HFFc6 (cell line): Measurements from ENCODE around the gene KRT38. TPM values are rescaled to one million over a fixed set of nuclear protein-coding genes. Genes with fewer than 3 reads are reported as not detected.

Experiments
- DNase-seq: peaks from one replicate; pipeline ENCODE4 v3.0.0-alpha.2; 2018
- H3K27ac Mint-ChIP-seq: 2 replicates; pipeline ENCODE4 v1.8.0; 2020; ENCODE audit warnings: mild to moderate bottlenecking, mixed read lengths
- H3K27me3 Mint-ChIP-seq: 2 replicates; pipeline ENCODE4 v1.8.0; 2021; ENCODE audit warnings: mild to moderate bottlenecking, moderate library complexity, mixed read lengths; ENCODE audit not compliant: insufficient read depth
- H3K36me3 Mint-ChIP-seq: 2 replicates; pipeline ENCODE4 v1.8.0; 2021; ENCODE audit warnings: low read depth, mixed read lengths
- H3K4me1 Mint-ChIP-seq: 2 replicates; pipeline ENCODE4 v1.8.0; 2020; ENCODE audit warnings: low read depth, mixed read lengths
- H3K4me3 Mint-ChIP-seq: 2 replicates; pipeline ENCODE4 v1.8.0; 2020; ENCODE audit warnings: mild to moderate bottlenecking, moderate library complexity, mixed read lengths
- H3K9me3 Mint-ChIP-seq: 2 replicates; pipeline ENCODE4 v1.8.0; 2020; ENCODE audit warnings: mild to moderate bottlenecking, mixed read lengths
- CTCF ChIP-seq: fragments of 200-600 bp; sonication (generic); IDR thresholded peaks from 2 replicates; pipeline ENCODE4 v1.5.0; 2021; ENCODE audit warnings: antibody characterized with exemption, mild to moderate bottlenecking
- total RNA-seq, 6 experiments: library from RNA; stranded (reverse); fragmentation: NEBNext Ultra II Directional; extraction: Animal tissue kit (Norgen Biotek cat#: 25700); gene quantifications; 2 replicates in 1 of 6; 3 replicates in 5 of 6; pipeline ENCODE4 v1.2.3, GENCODE V29; 2021

The KRT38 gene
- total RNA-seq, 6 experiments from 2014 or later = 0.25 to 0.62 (median 0.43) TPM

- no peak for TF ChIP-seq CTCF
- no peak for DNase-seq
- no peak overlapping the region for H3K27ac Mint-ChIP-seq
- H3K9me3 Mint-ChIP-seq = no peaks in the 10 kb centered on the region
- no peaks in the 10 kb centered on the region for H3K36me3 Mint-ChIP-seq
- H3K27me3 Mint-ChIP-seq = peaks cover 5% of the 10 kb centered on the region
- H3K4me1 Mint-ChIP-seq = peaks cover 15% of the 10 kb centered on the region
- no peak overlapping the region for H3K4me3 Mint-ChIP-seq
Measured at GRCh38 chr17:41483991-41484826, 43.4 kb upstream of the KRT38 start.

- DNase-seq = no peak
- no peak for TF ChIP-seq CTCF
- H3K9me3 Mint-ChIP-seq = no peaks in the 10 kb centered on the region
- H3K27me3 Mint-ChIP-seq = peaks cover 5% of the 10 kb centered on the region
- H3K36me3 Mint-ChIP-seq = no peaks in the 10 kb centered on the region
- H3K4me3 Mint-ChIP-seq = no peak overlapping the region
- no peak overlapping the region for H3K27ac Mint-ChIP-seq
- peaks cover 15% of the 10 kb centered on the region for H3K4me1 Mint-ChIP-seq
Measured at GRCh38 chr17:41483531-41483930, 42.7 kb upstream of the KRT38 start.

- no peak for DNase-seq
- Mint-ChIP-seq H3K4me1 (peaks cover 15% of the 10 kb centered on the region), H3K9me3 (no peaks in the 10 kb centered on the region), H3K36me3 (no peaks in the 10 kb centered on the region), H3K4me3 (no peak within 1 kb of the TSS), H3K27ac (no peak within 1 kb of the TSS), H3K27me3 (peaks cover 5% of the 10 kb centered on the region)
- TF ChIP-seq CTCF = no peak
Measured at GRCh38 chr17:41481036-41481435, 40.3 kb upstream of the KRT38 start, which contains the start of gene KRT35. Gene KRT35 (minus strand): TSS chr17:41481151. CDS start chr17:41481097, 54 bp downstream.

GRCh38 chr17:41480581-41480980 lies 39.8 kb upstream of the KRT38 start:
- Mint-ChIP-seq H3K4me3 (no peak overlapping the region), H3K27me3 (peaks cover 5% of the 10 kb centered on the region), H3K36me3 (no peaks in the 10 kb centered on the region), H3K27ac (no peak overlapping the region), H3K9me3 (no peaks in the 10 kb centered on the region), H3K4me1 (peaks cover 15% of the 10 kb centered on the region)
- no peak for DNase-seq
- no peak for TF ChIP-seq CTCF

GRCh38 chr17:41480136-41480535 lies 39.4 kb upstream of the KRT38 start:
- Mint-ChIP-seq H3K27ac (no peak overlapping the region), H3K36me3 (no peaks in the 10 kb centered on the region), H3K9me3 (no peaks in the 10 kb centered on the region), H3K27me3 (peaks cover 8% of the 10 kb centered on the region), H3K4me3 (no peak overlapping the region), H3K4me1 (peaks cover 14% of the 10 kb centered on the region)
- TF ChIP-seq CTCF = no peak
- no peak for DNase-seq
